ENCODE measurements around the gene NEK3. TPM values are rescaled to one million over a fixed set of nuclear protein-coding genes. Genes with fewer than 3 reads are reported as not detected.
"Not testable (repeated sequence)": the region's sequence is repeated elsewhere in the genome, so short reads cannot be mapped to it uniquely, and the experiment has no call there.

NEK3 gene
- total RNA-seq, result 10 to 100 TPM in 2 of 4 donors, 1 to 10 TPM in 2; 7.7 to 13.0 (median 9.6) TPM
- 11.8 TPM for polyA plus RNA-seq
- long read RNA-seq, donor 1, partial matches to known transcripts, result 2 of 17 reads
- long read RNA-seq, donor 1, other reads (novel, unspliced or antisense), result 8 of 17 reads
- long read RNA-seq, donor 2, partial matches to known transcripts, result 0 of 6 reads
- long read RNA-seq, donor 2, other reads (novel, unspliced or antisense), result 5 of 6 reads
- long read RNA-seq, donor 3, partial matches to known transcripts, result 2 of 6 reads
- long read RNA-seq, donor 3, other reads (novel, unspliced or antisense), result 2 of 6 reads
- long read RNA-seq, donor 4, partial matches to known transcripts, result 0 of 2 reads
- long read RNA-seq, donor 4, other reads (novel, unspliced or antisense), result 0 of 2 reads

GRCh38 chr13:52159159-52159982 is at the start of gene NEK3:
NEK3 (minus strand) TSS chr13:52159597; CDS start chr13:52156191, 3,406 bp downstream.
- DNase-seq (peak; percentile 81 to 89 (median 88)), ATAC-seq (peak; percentile 93 to 94)
- Histone ChIP-seq H3K9me3 (ENCODE audit: control insufficient read depth, low read length) (no peaks in the 10 kb centered on the region), H3K4me1 (ENCODE audit: control insufficient read depth, insufficient read depth, low read length) (peaks cover 6% of the 10 kb centered on the region), H3K27me3 (ENCODE audit: control insufficient read depth, insufficient read depth) (no peaks in the 10 kb centered on the region), H3K27ac (ENCODE audit: low read length) (peak within 1 kb of the TSS; percentile 73), H3K4me3 (ENCODE audit: low read length) (peak within 1 kb of the TSS; percentile 89)
- WGBS, result 3% methylated on average over 74 of the region's 74 CpGs
- intact Hi-C loops (cut with DNase I), result no loop called here

GRCh38 chr13:52208384-52208783 is 49.0 kb upstream of the NEK3 start:
- H3K27ac ChIP-seq (ENCODE audit: low read length); DNase-seq; H3K27me3 ChIP-seq (ENCODE audit: control insufficient read depth, insufficient read depth); H3K4me3 ChIP-seq (ENCODE audit: low read length); H3K4me1 ChIP-seq (ENCODE audit: control insufficient read depth, insufficient read depth, low read length); ATAC-seq; H3K9me3 ChIP-seq (ENCODE audit: control insufficient read depth, low read length); intact Hi-C loops (cut with DNase I): not testable (repeated sequence)
- 79% methylated on average over 6 of the region's 6 CpGs for WGBS

- 91% methylated on average over 3 of the region's 3 CpGs for WGBS
- H3K9me3 ChIP-seq (ENCODE audit: control insufficient read depth, low read length); ATAC-seq; H3K4me3 ChIP-seq (ENCODE audit: low read length); DNase-seq; H3K27me3 ChIP-seq (ENCODE audit: control insufficient read depth, insufficient read depth); H3K4me1 ChIP-seq (ENCODE audit: control insufficient read depth, insufficient read depth, low read length); H3K27ac ChIP-seq (ENCODE audit: low read length); intact Hi-C loops (cut with DNase I): not testable (repeated sequence)
Measured at GRCh38 chr13:52207896-52208295, 48.5 kb upstream of the NEK3 start.

- H3K9me3 ChIP-seq (ENCODE audit: control insufficient read depth, low read length); DNase-seq; ATAC-seq; H3K27me3 ChIP-seq (ENCODE audit: control insufficient read depth, insufficient read depth); H3K4me1 ChIP-seq (ENCODE audit: control insufficient read depth, insufficient read depth, low read length); intact Hi-C loops (cut with DNase I); H3K4me3 ChIP-seq (ENCODE audit: low read length); H3K27ac ChIP-seq (ENCODE audit: low read length): not testable (repeated sequence)
- WGBS, result no CpG with 5 or more reads among the region's 2 CpGs
Measured at GRCh38 chr13:52207337-52207736, 47.9 kb upstream of the NEK3 start.

- WGBS, result 70% methylated on average over 4 of the region's 4 CpGs
- H3K4me1 ChIP-seq (ENCODE audit: control insufficient read depth, insufficient read depth, low read length); H3K9me3 ChIP-seq (ENCODE audit: control insufficient read depth, low read length); H3K27me3 ChIP-seq (ENCODE audit: control insufficient read depth, insufficient read depth); ATAC-seq; H3K27ac ChIP-seq (ENCODE audit: low read length); H3K4me3 ChIP-seq (ENCODE audit: low read length); intact Hi-C loops (cut with DNase I); DNase-seq: not testable (repeated sequence)
Measured at GRCh38 chr13:52204546-52204945, 45.1 kb upstream of the NEK3 start.

GRCh38 chr13:52203864-52204263 is 44.5 kb upstream of the NEK3 start:
- H3K9me3 ChIP-seq (ENCODE audit: control insufficient read depth, low read length); H3K4me1 ChIP-seq (ENCODE audit: control insufficient read depth, insufficient read depth, low read length); H3K27me3 ChIP-seq (ENCODE audit: control insufficient read depth, insufficient read depth); intact Hi-C loops (cut with DNase I); H3K27ac ChIP-seq (ENCODE audit: low read length); H3K4me3 ChIP-seq (ENCODE audit: low read length): not testable (repeated sequence)
- DNase-seq, result peak in 1 of 3 donors; percentile 56
- ATAC-seq, result peak; percentile 27 to 40
- 33% methylated on average over 1 of the region's 1 CpG for WGBS

- WGBS, result 57% methylated on average over 7 of the region's 7 CpGs
- H3K27me3 ChIP-seq (ENCODE audit: control insufficient read depth, insufficient read depth); H3K27ac ChIP-seq (ENCODE audit: low read length); DNase-seq; H3K9me3 ChIP-seq (ENCODE audit: control insufficient read depth, low read length); H3K4me3 ChIP-seq (ENCODE audit: low read length); ATAC-seq; H3K4me1 ChIP-seq (ENCODE audit: control insufficient read depth, insufficient read depth, low read length); intact Hi-C loops (cut with DNase I): not testable (repeated sequence)
Measured at GRCh38 chr13:52202506-52202905, 43.1 kb upstream of the NEK3 start.

GRCh38 chr13:52201439-52202193 is 42.2 kb upstream of the NEK3 start:
- H3K4me1 ChIP-seq (ENCODE audit: control insufficient read depth, insufficient read depth, low read length); H3K27me3 ChIP-seq (ENCODE audit: control insufficient read depth, insufficient read depth); H3K9me3 ChIP-seq (ENCODE audit: control insufficient read depth, low read length); H3K4me3 ChIP-seq (ENCODE audit: low read length); intact Hi-C loops (cut with DNase I): not testable (repeated sequence)
- peak; percentile 87 to 90 for ATAC-seq
- DNase-seq, result peak; percentile 29 to 67 (median 63)
- WGBS, result 17% methylated on average over 12 of the region's 12 CpGs
- peak overlapping the region; percentile 41 for H3K27ac ChIP-seq (ENCODE audit: low read length)

- intact Hi-C loops (cut with DNase I), result no loop called here
- ATAC-seq (peak; percentile 94 to 96), DNase-seq (peak; percentile 90 to 95 (median 94))
Measured at GRCh38 chr13:52195401-52195837, 36.0 kb upstream of the NEK3 start.

GRCh38 chr13:52194184-52194868 is 34.9 kb upstream of the NEK3 start:
- intact Hi-C loops (cut with DNase I), result no loop called here

More at GRCh38 chr13:52195401-52195837, 36.0 kb upstream of the NEK3 start:
- H3K9me3 ChIP-seq (ENCODE audit: control insufficient read depth, low read length), result no peaks in the 10 kb centered on the region
- whole genome bisulfite sequencing, result 16% methylated on average over 34 of the region's 34 CpGs
- H3K4me3 ChIP-seq (ENCODE audit: low read length), result peak overlapping the region; percentile 63
- H3K4me1 ChIP-seq (ENCODE audit: control insufficient read depth, insufficient read depth, low read length), result no peaks in the 10 kb centered on the region
- no peaks in the 10 kb centered on the region for H3K27me3 ChIP-seq (ENCODE audit: control insufficient read depth, insufficient read depth)
- peak overlapping the region; percentile 23 for H3K27ac ChIP-seq (ENCODE audit: low read length)

More at GRCh38 chr13:52194184-52194868, 34.9 kb upstream of the NEK3 start:
- WGBS, result under 1% methylated on average over 47 of the region's 47 CpGs
- ATAC-seq, result peak; percentile 93
- peak overlapping the region; percentile 63 for H3K4me3 ChIP-seq (ENCODE audit: low read length)
- H3K9me3 ChIP-seq (ENCODE audit: control insufficient read depth, low read length), result no peaks in the 10 kb centered on the region
- H3K4me1 ChIP-seq (ENCODE audit: control insufficient read depth, insufficient read depth, low read length), result no peaks in the 10 kb centered on the region
- no peaks in the 10 kb centered on the region for H3K27me3 ChIP-seq (ENCODE audit: control insufficient read depth, insufficient read depth)
- H3K27ac ChIP-seq (ENCODE audit: low read length), result peak overlapping the region; percentile 75
- peak; percentile 84 to 92 (median 90) for DNase-seq

All from right cardiac atrium (tissue), 5 donors.